MM.1S (cell line): Measurements from ENCODE around the gene KLHL3.

Source experiments
- DNase-seq: peaks from one replicate; pipeline ENCODE4 v3.0.0-alpha.2; 2015
- H2AFZ ChIP-seq: fragments of 300-600 bp; sonication (generic); 2 replicates; pipeline ENCODE4 v1.6.0; 2016; ENCODE audit warnings: antibody characterized with exemption, low read length
- H3F3A ChIP-seq: fragments of 300-600 bp; sonication (generic); 2 replicates; pipeline ENCODE4 v1.6.1; 2016; ENCODE audit warnings: mild to moderate bottlenecking, antibody characterized with exemption, low read length, moderate library complexity, mixed read lengths; ENCODE audit not compliant: insufficient read depth
- H3K27ac ChIP-seq: fragments of 300-600 bp; sonication (generic); 2 replicates; pipeline ENCODE4 v1.5.1; 2016; ENCODE audit warnings: mild to moderate bottlenecking, low read length
- H3K27me3 ChIP-seq: fragments of 300-600 bp; sonication (generic); replicated peaks from 2 replicates; pipeline ENCODE4 v1.6.0; 2016; ENCODE audit warnings: low read length; ENCODE audit not compliant: insufficient read depth
- H3K36me3 ChIP-seq: fragments of 300-600 bp; sonication (generic); replicated peaks from 2 replicates; pipeline ENCODE4 v1.6.1; 2016; ENCODE audit warnings: mild to moderate bottlenecking, low read length, mixed read lengths; ENCODE audit not compliant: insufficient read depth
- H3K4me1 ChIP-seq: fragments of 300-600 bp; sonication (generic); 2 replicates; pipeline ENCODE4 v1.6.1; 2016; ENCODE audit warnings: low read length, mixed read lengths
- H3K4me2 ChIP-seq: fragments of 300-600 bp; sonication (generic); 2 replicates; pipeline ENCODE4 v1.6.0; 2016; ENCODE audit warnings: low read depth, low read length
- H3K4me3 ChIP-seq: fragments of 300-600 bp; sonication (generic); 2 replicates; pipeline ENCODE4 v1.5.1; 2016; ENCODE audit warnings: low read length, mixed read lengths
- H3K79me2 ChIP-seq: fragments of 300-600 bp; sonication (generic); 2 replicates; pipeline ENCODE4 v1.6.1; 2016; ENCODE audit warnings: mixed run types, low read length, mixed read lengths
- H3K9ac ChIP-seq: fragments of 300-600 bp; sonication (generic); 2 replicates; pipeline ENCODE4 v1.6.1; 2016; ENCODE audit warnings: low read length, mixed read lengths
- H3K9me2 ChIP-seq: fragments of 300-600 bp; sonication (generic); replicated peaks from 2 replicates; pipeline ENCODE4 v1.6.1; 2016; ENCODE audit warnings: mild to moderate bottlenecking, low read length, mixed read lengths; ENCODE audit not compliant: insufficient read depth
- H3K9me3 ChIP-seq: fragments of 300-600 bp; sonication (generic); replicated peaks from 2 replicates; pipeline ENCODE4 v1.6.1; 2016; ENCODE audit warnings: mild to moderate bottlenecking, low read length, mixed read lengths; ENCODE audit not compliant: insufficient read depth
- H4K20me1 ChIP-seq: fragments of 300-600 bp; sonication (generic); 2 replicates; pipeline ENCODE4 v1.6.1; 2016; ENCODE audit warnings: mild to moderate bottlenecking, low read length, moderate library complexity, mixed read lengths; ENCODE audit not compliant: insufficient read depth
- CTCF ChIP-seq: fragments of 300-600 bp; sonication (generic); IDR thresholded peaks from 2 replicates; pipeline ENCODE4 v1.5.1; 2016; ENCODE audit warnings: antibody characterized with exemption, low read length, mixed read lengths
- EZH2 ChIP-seq: fragments of 300-600 bp; sonication (generic); optimal IDR thresholded peaks from 2 replicates; pipeline ENCODE3; 2017; ENCODE audit warnings: low read depth, mild to moderate bottlenecking, antibody characterized with exemption, low read length, mixed read lengths
- EZH2phosphoT487 ChIP-seq: fragments of 300-600 bp; sonication (generic); IDR thresholded peaks from 2 replicates; pipeline ENCODE4 v1.6.1; 2018; ENCODE audit warnings: antibody characterized with exemption, low read length

The KLHL3 gene

GRCh38 chr5:137753691-137754187, 17.9 kb upstream of the KLHL3 start:
- DNase-seq: peak; percentile 45
- Histone ChIP-seq H3K36me3 (0 out of 2 replicates have a peak, but pooled peaks cover 6% of the 10 kb centered on the region), H3K9me3 (no peaks in the 10 kb centered on the region), H3F3A (peaks cover 14% of the 10 kb centered on the region; the same call in 1 of the 2 replicates), H3K9me2 (no peaks in the 10 kb centered on the region), H3K79me2 (peaks cover 48% of the 10 kb centered on the region), H3K27me3 (no peaks in the 10 kb centered on the region), H3K4me3 (peak overlapping the region; percentile 99), H3K4me2 (peak overlapping the region; percentile 91; the same call in 1 of the 2 replicates), H3K27ac (peak overlapping the region; percentile 92), H3K4me1 (peaks cover 9% of the 10 kb centered on the region), H3K9ac (peak overlapping the region; percentile 99), H2AFZ (peak overlapping the region; percentile 42; the same call in 1 of the 2 replicates), H4K20me1 (peaks cover 40% of the 10 kb centered on the region)
- TF ChIP-seq EZH2 (no peak), CTCF (no peak), EZH2phosphoT487 (no peak)

- Histone ChIP-seq H3K27me3 (no peaks in the 10 kb centered on the region), H3K9ac (peak overlapping the region; percentile 99), H3K4me1 (peaks cover 9% of the 10 kb centered on the region), H3K36me3 (0 out of 2 replicates have a peak, but pooled peaks cover 6% of the 10 kb centered on the region), H2AFZ (peak overlapping the region; percentile 42; the same call in 1 of the 2 replicates), H3F3A (peaks cover 20% of the 10 kb centered on the region; the same call in 1 of the 2 replicates), H3K9me2 (no peaks in the 10 kb centered on the region), H3K79me2 (peaks cover 48% of the 10 kb centered on the region), H3K9me3 (no peaks in the 10 kb centered on the region), H3K4me3 (peak overlapping the region; percentile 99), H3K27ac (peak overlapping the region; percentile 92; the same call in 1 of the 2 replicates), H3K4me2 (peak overlapping the region; percentile 91), H4K20me1 (peaks cover 44% of the 10 kb centered on the region)
- TF ChIP-seq CTCF (no peak), EZH2 (no peak), EZH2phosphoT487 (no peak)
- no peak for DNase-seq
Observed at GRCh38 chr5:137752905-137753690, 17.2 kb upstream of the KLHL3 start.

GRCh38 chr5:137751869-137752491, 16.1 kb upstream of the KLHL3 start:
- peak overlapping the region; percentile 91 for H3K4me2 ChIP-seq
- H3K4me1 ChIP-seq: peaks cover 9% of the 10 kb centered on the region
- peak overlapping the region; percentile 99 for H3K4me3 ChIP-seq
- H3K27ac ChIP-seq: no peak overlapping the region
- H3K9me2 ChIP-seq: no peaks in the 10 kb centered on the region
- H3F3A ChIP-seq: peaks cover 22% of the 10 kb centered on the region; the same call in 1 of the 2 replicates
- H4K20me1 ChIP-seq: peaks cover 44% of the 10 kb centered on the region
- peak; percentile 39 for DNase-seq
- H3K9me3 ChIP-seq: no peaks in the 10 kb centered on the region
- no peak overlapping the region for H2AFZ ChIP-seq
- no peaks in the 10 kb centered on the region for H3K27me3 ChIP-seq
- peak; percentile 79 for TF ChIP-seq CTCF
- TF ChIP-seq EZH2: no peak
- peaks cover 48% of the 10 kb centered on the region for H3K79me2 ChIP-seq
- H3K9ac ChIP-seq: peak overlapping the region; percentile 99; the same call in 1 of the 2 replicates
- H3K36me3 ChIP-seq: 0 out of 2 replicates have a peak, but pooled peaks cover 6% of the 10 kb centered on the region
